NOMO-1 treated with dmso at 0.1 percent for 144 hours (cell line): ENCODE measurements around the gene CDX1.

ENCODE experiments used
- DNase-seq: peaks from one replicate; lab custom pipeline; 2025; ENCODE audit not compliant: unreplicated experiment; lab: John Stamatoyannopoulos, UW

Gene CDX1

GRCh38 chr5:150144879-150145278 is 21.7 kb upstream of the CDX1 start:
- no peak for DNase-seq

- no peak for DNase-seq
Measured at GRCh38 chr5:150146235-150146634, 20.3 kb upstream of the CDX1 start.

GRCh38 chr5:150146862-150147601 is 19.5 kb upstream of the CDX1 start:
- DNase-seq, result no peak

GRCh38 chr5:150147670-150148069 is 18.9 kb upstream of the CDX1 start:
- no peak for DNase-seq

- DNase-seq, result no peak
Measured at GRCh38 chr5:150148117-150148927, 18.3 kb upstream of the CDX1 start.

GRCh38 chr5:150149618-150150017 is 17.0 kb upstream of the CDX1 start:
- no peak for DNase-seq

- DNase-seq, result no peak
Measured at GRCh38 chr5:150152636-150153462, 13.7 kb upstream of the CDX1 start.

GRCh38 chr5:150153483-150153882 is 13.1 kb upstream of the CDX1 start:
- DNase-seq, result no peak

- no peak for DNase-seq
Measured at GRCh38 chr5:150153957-150154617, 12.5 kb upstream of the CDX1 start.

- no peak for DNase-seq
Measured at GRCh38 chr5:150154618-150155128, 11.9 kb upstream of the CDX1 start.

GRCh38 chr5:150155258-150156026 is 11.1 kb upstream of the CDX1 start, which contains the start of gene PDGFRB:
TSS of gene PDGFRB (minus strand) at chr5:150155845. CDS start at chr5:150137047, 18,798 bp downstream.
- DNase-seq, result no peak

- no peak for DNase-seq
Measured at GRCh38 chr5:150156027-150156368, 10.6 kb upstream of the CDX1 start.

- no peak for DNase-seq
Measured at GRCh38 chr5:150156540-150156939, 10.0 kb upstream of the CDX1 start.

GRCh38 chr5:150157168-150157567 is 9.4 kb upstream of the CDX1 start:
- DNase-seq, result no peak

GRCh38 chr5:150158170-150158949 is 8.2 kb upstream of the CDX1 start:
- no peak for DNase-seq

GRCh38 chr5:150159031-150159430 is 7.5 kb upstream of the CDX1 start:
- no peak for DNase-seq

GRCh38 chr5:150159741-150160179 is 6.8 kb upstream of the CDX1 start:
- no peak for DNase-seq

- DNase-seq, result no peak
Measured at GRCh38 chr5:150160448-150161081, 6.0 kb upstream of the CDX1 start.
